NCI-H2171 (cell line): ENCODE results near the gene NFIC.

Experiments
- DNase-seq: peaks from one replicate; lab custom pipeline; 2025; lab: John Stamatoyannopoulos, UW

NFIC gene

DNA sequence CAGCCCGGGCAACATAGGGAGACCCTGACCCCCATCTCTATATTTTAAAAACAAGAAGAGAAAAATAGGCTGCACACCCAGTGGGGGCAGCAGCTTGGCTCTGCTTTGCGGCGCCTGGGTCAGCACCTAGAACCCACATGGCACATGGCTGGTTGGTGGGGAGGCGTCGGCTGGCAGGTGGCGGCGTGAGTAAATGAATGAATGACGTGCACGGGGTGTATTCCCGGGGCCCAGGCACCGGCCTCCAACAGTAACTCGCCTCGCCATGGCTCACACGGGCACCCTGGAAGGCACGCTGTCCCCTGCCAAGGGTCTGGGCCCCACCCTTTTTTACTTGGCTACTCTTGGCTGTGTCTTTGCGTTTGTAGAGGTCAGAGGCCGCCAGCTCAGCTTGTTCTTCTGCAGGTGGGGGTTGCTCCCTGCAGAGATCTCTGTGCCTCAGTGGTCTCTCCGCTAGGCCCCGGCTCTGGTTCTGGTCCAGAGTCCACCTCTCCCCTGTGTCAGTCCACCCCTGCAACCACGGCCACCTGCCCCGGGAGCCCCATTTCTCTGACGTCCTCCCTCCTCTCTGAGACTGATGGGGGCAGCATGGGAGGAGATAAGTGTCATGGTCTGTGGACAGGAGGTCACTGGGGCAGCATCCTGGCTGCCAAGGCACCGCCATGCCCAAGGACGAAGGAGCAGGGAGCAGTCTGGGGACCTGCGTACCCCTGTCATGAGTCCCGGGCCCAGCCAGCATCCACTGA is 145.3 kb downstream of the NFIC start:
- no peak for DNase-seq

- DNase-seq: no peak
Measured at GRCh38 chr19:3512562-3513228, 146.3 kb downstream of the NFIC start.

DNA sequence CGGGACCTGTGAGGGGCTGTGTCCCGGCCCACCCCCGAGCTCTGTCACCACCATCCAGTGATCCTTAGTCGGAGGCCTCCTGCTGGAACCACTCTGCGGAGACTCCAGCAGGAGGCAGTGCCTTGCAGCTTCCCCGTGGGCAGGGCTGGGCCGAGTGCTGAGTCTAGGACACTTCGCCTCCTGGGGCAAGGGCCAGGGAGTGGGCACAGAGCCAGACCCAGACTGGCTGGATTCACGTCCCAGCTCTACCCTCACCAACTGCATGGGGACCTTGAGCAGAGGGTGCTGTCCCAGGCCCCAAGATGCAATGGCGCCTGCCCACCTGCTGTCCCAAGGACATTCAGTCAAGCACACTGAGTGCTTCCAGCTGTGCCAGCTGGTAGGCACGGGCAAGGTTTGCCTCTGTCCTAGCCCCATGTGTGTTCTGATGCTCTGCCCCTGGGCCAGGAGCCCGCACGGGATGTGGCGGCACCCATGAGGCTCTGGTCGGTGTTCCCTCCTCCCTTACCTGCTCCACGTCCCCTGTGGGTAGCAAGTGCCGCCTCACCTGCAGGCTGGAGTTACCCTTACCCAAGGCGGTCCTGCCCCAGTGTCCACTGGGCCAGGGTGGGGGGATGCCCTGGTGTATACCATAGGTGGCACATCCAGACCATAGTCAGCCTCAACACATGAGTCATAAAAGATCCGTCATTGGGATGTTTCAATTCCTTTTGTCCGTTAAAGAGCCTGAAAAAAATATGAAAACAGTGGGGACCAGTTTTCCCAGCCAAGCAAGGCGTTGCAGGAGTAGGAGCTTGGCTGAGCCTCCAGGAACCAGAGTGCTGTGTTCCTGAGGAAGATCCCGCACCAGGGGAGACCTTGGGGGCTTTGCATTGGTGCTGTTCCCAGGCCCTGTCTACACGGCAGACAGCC is 147.1 kb downstream of the NFIC start:
- no peak for DNase-seq

- DNase-seq: no peak
Measured at GRCh38 chr19:3514930-3515329, 148.5 kb downstream of the NFIC start.

DNA sequence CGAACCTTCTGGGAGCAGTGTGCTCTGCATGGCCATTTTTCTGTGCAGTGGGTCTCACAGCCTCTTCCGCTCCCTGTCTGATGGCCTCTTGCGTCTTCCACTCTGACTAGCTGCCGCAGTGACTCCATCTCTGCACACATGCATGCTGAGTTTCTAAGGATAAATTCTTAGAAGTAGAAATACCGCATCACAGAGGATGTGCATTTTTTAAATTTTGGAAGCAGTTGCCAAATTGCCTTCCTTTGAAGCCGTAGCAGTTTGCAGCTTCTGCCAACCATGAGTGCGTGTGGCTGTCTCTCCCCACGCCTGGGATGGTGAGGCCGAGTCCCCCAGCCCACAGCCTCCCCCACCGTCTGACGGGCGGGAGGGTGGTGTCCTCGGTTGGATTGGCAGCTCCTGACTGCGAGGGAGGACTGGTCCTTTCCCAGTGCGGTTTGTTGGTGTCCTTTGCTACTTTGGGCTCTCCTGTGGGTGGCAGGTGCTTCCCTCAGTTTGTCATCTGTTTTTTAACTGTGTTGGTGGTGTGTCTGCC is 149.6 kb downstream of the NFIC start:
- DNase-seq: no peak

GRCh38 chr19:3516675-3517207 is 150.4 kb downstream of the NFIC start:
- peak; percentile 65 for DNase-seq

DNA sequence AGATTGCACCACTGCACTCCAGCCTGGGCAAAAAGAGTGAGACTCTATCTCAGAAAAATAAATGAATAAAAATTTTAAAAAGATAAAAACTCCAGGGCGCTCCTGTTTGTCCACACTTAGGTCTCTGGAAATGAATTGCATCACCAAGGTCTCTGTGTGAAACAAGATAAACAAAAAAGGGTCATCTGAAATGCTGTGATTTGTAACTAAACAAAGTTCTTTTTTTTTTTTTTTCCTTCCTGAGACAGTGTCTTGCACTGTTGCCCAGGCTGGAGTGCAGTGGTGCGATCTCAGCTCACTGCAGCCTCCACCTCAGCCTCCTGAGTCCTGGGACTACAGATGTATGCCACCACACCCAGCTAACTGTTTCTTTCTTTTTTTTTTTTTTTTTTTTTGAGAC is 151.3 kb downstream of the NFIC start:
- DNase-seq: no peak

DNA sequence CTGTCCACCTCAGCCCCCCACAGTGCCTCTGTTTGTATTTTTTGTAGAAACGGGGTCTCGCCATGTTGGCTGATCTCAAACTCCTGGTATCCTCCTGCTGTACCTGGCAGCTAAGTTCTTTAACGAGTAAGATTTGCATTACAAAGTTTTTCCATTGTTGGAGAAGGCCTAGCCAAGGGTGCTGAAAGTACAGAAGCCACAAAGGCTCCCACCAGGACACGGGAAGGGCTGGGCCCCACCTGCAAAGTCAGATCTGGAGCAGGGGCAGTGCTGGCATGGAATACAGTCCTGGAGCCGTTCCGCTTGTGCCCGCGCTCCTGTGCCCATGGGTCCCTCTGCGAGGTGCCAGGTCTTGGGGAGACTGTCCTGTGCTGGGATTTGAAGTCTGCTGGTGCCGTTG is 151.9 kb downstream of the NFIC start:
- DNase-seq: no peak

DNA sequence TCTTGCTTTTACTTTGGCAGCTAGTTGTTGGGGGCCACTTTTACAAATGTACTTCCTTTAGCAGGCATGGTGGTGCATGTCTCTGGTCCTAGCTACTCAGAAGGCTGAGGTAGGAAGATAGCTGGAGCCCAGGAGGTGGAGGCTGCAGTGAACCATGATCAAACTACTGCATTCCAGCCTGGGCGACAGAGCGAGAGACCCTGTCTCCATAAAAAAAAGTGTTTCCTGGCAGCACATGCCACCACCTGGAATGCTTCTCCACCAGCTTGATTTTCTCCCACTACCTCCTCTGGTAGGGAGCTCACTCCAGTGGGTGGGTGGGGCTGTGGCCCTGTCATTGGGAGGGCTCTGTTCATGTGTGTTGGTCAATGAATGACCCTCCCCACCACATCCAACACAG is 152.3 kb downstream of the NFIC start:
- no peak for DNase-seq
